ENCODE data around the gene ATP5PD. TPM values are rescaled to one million over a fixed set of nuclear protein-coding genes. Genes with fewer than 3 reads are reported as not detected.

The ATP5PD gene
- total RNA-seq: 365 and 394 TPM in 2 replicates

GRCh38 chr17:75046407-75047289 lies at the start of gene ATP5PD, which contains the start of gene KCTD2:
ATP5PD (minus strand) TSS chr17:75046969; CDS start chr17:75042650, 4,319 bp downstream.
KCTD2 (plus strand) TSS chr17:75047225; CDS start chr17:75047251, 26 bp downstream.

GRCh38 chr17:75087558-75088453 lies 41.0 kb upstream of the ATP5PD start, which contains the start of gene SLC16A5:
SLC16A5 (plus strand) TSS chr17:75087954; CDS start chr17:75093637, 5,683 bp downstream.

GRCh38 chr17:75012346-75013091 lies 34.2 kb downstream of the ATP5PD start, which contains the start of gene MRPL58:
MRPL58 (plus strand) TSS chr17:75012670; CDS start chr17:75012687, 17 bp downstream.

Other genes starting within 250 kb of the ATP5PD start
- under 0.01 and 0.28 TPM in 2 replicates for gene GRIN2C, start 187.1 kb downstream of the ATP5PD start, total RNA-seq
- 38.4 and 45.8 TPM in 2 replicates for gene FDXR, start 174.0 kb downstream of the ATP5PD start, total RNA-seq
- gene FADS6, start 153.3 kb downstream of the ATP5PD start, total RNA-seq: not detected in 2 replicates
- under 0.01 TPM in 1 of 2 replicates, not detected in the other for gene USH1G, start 123.7 kb downstream of the ATP5PD start, total RNA-seq
- not detected in 2 replicates for gene OTOP2, start 122.7 kb downstream of the ATP5PD start, total RNA-seq
- not detected in 2 replicates for gene OTOP3, start 111.1 kb downstream of the ATP5PD start, total RNA-seq
- 0.28 TPM in 2 replicates for gene HID1, start 74.2 kb downstream of the ATP5PD start, total RNA-seq
- gene CDR2L, start 59.3 kb downstream of the ATP5PD start, total RNA-seq: 7.4 and 10.9 TPM in 2 replicates
- gene MRPL58, start 34.3 kb downstream of the ATP5PD start, total RNA-seq: 31.2 and 32.7 TPM in 2 replicates
- gene KCTD2, start 256 bp upstream of the ATP5PD start, total RNA-seq: 9.8 and 16.1 TPM in 2 replicates
- 6.1 and 11.0 TPM in 2 replicates for gene SLC16A5, start 41.0 kb upstream of the ATP5PD start, total RNA-seq
- 2.1 and 2.2 TPM in 2 replicates for gene ARMC7, start 63.0 kb upstream of the ATP5PD start, total RNA-seq
- 19.6 and 51.6 TPM in 2 replicates for gene NT5C, start 84.8 kb upstream of the ATP5PD start, total RNA-seq
- 40.0 and 49.9 TPM in 2 replicates for gene JPT1, start 107.5 kb upstream of the ATP5PD start, total RNA-seq
- 102 and 140 TPM in 2 replicates for gene SUMO2, start 136.0 kb upstream of the ATP5PD start, total RNA-seq
- 18.9 and 23.6 TPM in 2 replicates for gene NUP85, start 158.7 kb upstream of the ATP5PD start, total RNA-seq
- 9.0 and 10.6 TPM in 2 replicates for gene GGA3, start 214.6 kb upstream of the ATP5PD start, total RNA-seq
- 59.7 and 64.0 TPM in 2 replicates for gene MRPS7, start 214.9 kb upstream of the ATP5PD start, total RNA-seq
- 3.8 and 5.3 TPM in 2 replicates for gene MIF4GD, start 224.3 kb upstream of the ATP5PD start, total RNA-seq
- 4.4 and 4.7 TPM in 2 replicates for gene SLC25A19, start 242.5 kb upstream of the ATP5PD start, total RNA-seq